22Rv1 (cell line): ENCODE data around the gene UCKL1.

Experiments used
- H3K27ac ChIP-seq: fragments of 450-650 bp; 2 replicates; pipeline ENCODE4 v1.5.1; 2017
- CTCF ChIP-seq: fragments of 450-650 bp; IDR thresholded peaks from 2 replicates; pipeline ENCODE4 v1.5.1; 2017; ENCODE audit warnings: mild to moderate bottlenecking
- ZFX ChIP-seq: fragments of 450-650 bp; IDR thresholded peaks from 2 replicates; pipeline ENCODE4 v1.6.1; 2017; ENCODE audit warnings: antibody characterized with exemption, borderline replicate concordance

Gene UCKL1

GRCh38 chr20:63980806-63981728, 24.9 kb upstream of the UCKL1 start, which contains the start of gene PRPF6:
PRPF6 (plus strand) TSS chr20:63981132; CDS start chr20:63981246, 114 bp downstream.
- peak within 1 kb of the TSS; percentile 96 for H3K27ac ChIP-seq
- peak; percentile 94 for TF ChIP-seq CTCF
- TF ChIP-seq ZFX: no peak

GRCh38 chr20:63980317-63980805, 24.1 kb upstream of the UCKL1 start:
- H3K27ac ChIP-seq: peak overlapping the region; percentile 96
- TF ChIP-seq ZFX: no peak
- TF ChIP-seq CTCF: no peak

- TF ChIP-seq ZFX: no peak
- TF ChIP-seq CTCF: no peak
- H3K27ac ChIP-seq: peak within 1 kb of the TSS; percentile 96
Observed at GRCh38 chr20:63979557-63980316, 23.5 kb upstream of the UCKL1 start, which contains the start of gene SAMD10. SAMD10 (minus strand) TSS chr20:63979642; CDS start chr20:63979467, 175 bp downstream.

GRCh38 chr20:63979229-63979556, 23.0 kb upstream of the UCKL1 start:
- peak overlapping the region; percentile 96 for H3K27ac ChIP-seq
- TF ChIP-seq CTCF: no peak
- no peak for TF ChIP-seq ZFX

GRCh38 chr20:63978319-63979228, 22.4 kb upstream of the UCKL1 start:
- H3K27ac ChIP-seq: peak overlapping the region; percentile 96
- TF ChIP-seq CTCF: no peak
- no peak for TF ChIP-seq ZFX

- TF ChIP-seq CTCF: no peak
- no peak for TF ChIP-seq ZFX
- H3K27ac ChIP-seq: peak overlapping the region; percentile 96
Observed at GRCh38 chr20:63977739-63978276, 21.6 kb upstream of the UCKL1 start.
